ENCODE results near the gene AGPAT4. TPM values are rescaled to one million over a fixed set of nuclear protein-coding genes. Genes with fewer than 3 reads are reported as not detected.

AGPAT4 gene
- polyA plus RNA-seq, 3 donors = 6.4 to 15.8 (median 6.9) TPM

GRCh38 chr6:161204866-161205557, 68.8 kb downstream of the AGPAT4 start:
- Mint-ChIP-seq H3K36me3 (peaks cover 3 to 4% of the 10 kb centered on the region in 2 donors), H3K4me1 (peaks cover 20% of the 10 kb centered on the region), H3K27ac (no peak overlapping the region), H3K9me3 (peaks cover 0 to 11% (median 3%) of the 10 kb centered on the region in 7 donors), H3K4me3 (no peak overlapping the region), H3K27me3 (ENCODE audit: low read depth in 3 of 3) (no peaks in the 10 kb centered on the region)
- peaks cover 0 to 2% of the 10 kb centered on the region in 2 donors for H3K9me3 ChIP-seq (replicated peaks in 1 of 2; ENCODE audit: control insufficient read depth in 1 of 2, insufficient read depth in 1 of 2, low read length in 2 of 2)
- intact Hi-C loops (cut with micrococcal nuclease) = no loop called here
- no peak overlapping the region for H2AFZ ChIP-seq (ENCODE audit: insufficient read depth, low read depth, low read length, poor library complexity, severe bottlenecking)
- H3K4me2 ChIP-seq (replicated peaks; ENCODE audit: extremely low read depth, low read length, poor library complexity, severe bottlenecking) = no peak overlapping the region
- H3K36me3 ChIP-seq (replicated peaks in 1 of 2; ENCODE audit: control insufficient read depth in 1 of 2, insufficient read depth in 2 of 2, low read length in 2 of 2) = no peaks in the 10 kb centered on the region
- H3K27me3 ChIP-seq (ENCODE audit: control insufficient read depth in 2 of 2, insufficient read depth in 2 of 2, low read length in 2 of 2) = no peaks in the 10 kb centered on the region
- DNase-seq = no peak
- H3K9ac ChIP-seq (ENCODE audit: insufficient read depth, low read length, poor library complexity, severe bottlenecking) = no peak overlapping the region
- peaks cover 12 to 16% of the 10 kb centered on the region in 2 donors for H3K4me1 ChIP-seq (ENCODE audit: control insufficient read depth in 1 of 2, insufficient read depth in 2 of 2, low read length in 2 of 2)
- peaks cover 15% of the 10 kb centered on the region for H4K20me1 ChIP-seq (ENCODE audit: insufficient read depth, low read length)
- H3K79me2 ChIP-seq (ENCODE audit: insufficient read depth, low read length) = no peaks in the 10 kb centered on the region
- WGBS (ENCODE audit: insufficient coverage) = 85% methylated on average over 10 of the region's 11 CpGs
- TF ChIP-seq, protein P1, sequence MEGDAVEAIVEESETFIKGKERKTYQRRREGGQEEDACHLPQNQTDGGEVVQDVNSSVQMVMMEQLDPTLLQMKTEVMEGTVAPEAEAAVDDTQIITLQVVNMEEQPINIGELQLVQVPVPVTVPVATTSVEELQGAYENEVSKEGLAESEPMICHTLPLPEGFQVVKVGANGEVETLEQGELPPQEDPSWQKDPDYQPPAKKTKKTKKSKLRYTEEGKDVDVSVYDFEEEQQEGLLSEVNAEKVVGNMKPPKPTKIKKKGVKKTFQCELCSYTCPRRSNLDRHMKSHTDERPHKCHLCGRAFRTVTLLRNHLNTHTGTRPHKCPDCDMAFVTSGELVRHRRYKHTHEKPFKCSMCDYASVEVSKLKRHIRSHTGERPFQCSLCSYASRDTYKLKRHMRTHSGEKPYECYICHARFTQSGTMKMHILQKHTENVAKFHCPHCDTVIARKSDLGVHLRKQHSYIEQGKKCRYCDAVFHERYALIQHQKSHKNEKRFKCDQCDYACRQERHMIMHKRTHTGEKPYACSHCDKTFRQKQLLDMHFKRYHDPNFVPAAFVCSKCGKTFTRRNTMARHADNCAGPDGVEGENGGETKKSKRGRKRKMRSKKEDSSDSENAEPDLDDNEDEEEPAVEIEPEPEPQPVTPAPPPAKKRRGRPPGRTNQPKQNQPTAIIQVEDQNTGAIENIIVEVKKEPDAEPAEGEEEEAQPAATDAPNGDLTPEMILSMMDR (IDR thresholded peaks at IDR 0.05) = no peak
- H3K4me3 ChIP-seq (replicated peaks in 1 of 3; ENCODE audit: low read depth in 2 of 3, low read length in 3 of 3) = no peak overlapping the region
- no peak overlapping the region for H3K27ac ChIP-seq (ENCODE audit: low read depth in 1 of 2, low read length in 2 of 2)

DNA sequence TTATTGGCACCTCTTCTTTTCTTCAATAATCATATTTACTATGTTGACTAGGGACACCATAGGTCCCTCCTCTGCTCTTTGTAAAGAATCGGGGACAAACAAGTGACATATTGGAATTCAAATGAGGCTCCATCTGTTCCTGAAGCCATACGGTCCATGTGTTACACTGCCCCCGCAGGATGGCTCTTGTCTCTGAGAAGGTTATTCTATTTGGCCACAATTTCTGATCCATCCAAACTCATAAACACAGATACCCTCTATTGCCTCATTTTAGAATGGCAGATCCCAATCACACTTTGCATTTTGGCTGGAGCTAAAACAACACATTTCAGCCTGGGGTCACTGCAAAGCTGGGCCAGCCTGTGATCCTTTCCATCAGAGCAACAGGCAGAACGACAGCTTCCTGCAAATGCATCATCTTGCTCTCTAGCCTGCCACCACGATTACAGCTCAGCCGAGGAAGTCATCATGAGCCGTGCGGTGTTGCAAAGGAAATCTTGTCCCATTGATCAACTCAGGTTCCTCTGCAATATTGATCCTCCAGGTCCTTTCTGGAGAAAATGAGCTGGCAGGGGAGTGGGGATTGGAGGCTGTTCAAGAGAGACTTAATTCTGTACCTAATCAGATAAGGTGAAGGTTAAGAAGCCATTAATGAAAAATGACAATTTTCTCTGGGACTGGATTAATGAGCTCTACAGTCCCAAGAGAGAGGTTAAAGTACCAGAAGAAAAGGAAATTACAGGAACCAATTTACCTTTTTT, 73.1 kb downstream of the AGPAT4 start:
- Histone ChIP-seq H3K27ac (ENCODE audit: low read depth in 1 of 2, low read length in 2 of 2) (no peak overlapping the region), H3K4me2 (replicated peaks; ENCODE audit: extremely low read depth, low read length, poor library complexity, severe bottlenecking) (no peak overlapping the region), H4K20me1 (ENCODE audit: insufficient read depth, low read length) (peaks cover 19% of the 10 kb centered on the region), H3K79me2 (ENCODE audit: insufficient read depth, low read length) (no peaks in the 10 kb centered on the region), H3K27me3 (ENCODE audit: control insufficient read depth in 2 of 2, insufficient read depth in 2 of 2, low read length in 2 of 2) (no peaks in the 10 kb centered on the region), H3K4me1 (ENCODE audit: control insufficient read depth in 1 of 2, insufficient read depth in 2 of 2, low read length in 2 of 2) (peaks cover 40% of the 10 kb centered on the region in 2 donors), H3K4me3 (replicated peaks in 1 of 3; ENCODE audit: low read depth in 2 of 3, low read length in 3 of 3) (no peak overlapping the region), H3K36me3 (replicated peaks in 1 of 2; ENCODE audit: control insufficient read depth in 1 of 2, insufficient read depth in 2 of 2, low read length in 2 of 2) (no peaks in the 10 kb centered on the region), H3K9me3 (replicated peaks in 1 of 2; ENCODE audit: control insufficient read depth in 1 of 2, insufficient read depth in 1 of 2, low read length in 2 of 2) (no peaks in the 10 kb centered on the region), H3K9ac (ENCODE audit: insufficient read depth, low read length, poor library complexity, severe bottlenecking) (no peak overlapping the region), H2AFZ (ENCODE audit: insufficient read depth, low read depth, low read length, poor library complexity, severe bottlenecking) (no peak overlapping the region)
- DNase-seq = no peak
- intact Hi-C loops (cut with micrococcal nuclease) = no loop called here
- H3K27ac Mint-ChIP-seq = peak overlapping the region in 2 of 7 donors; percentile 21 to 29
- WGBS (ENCODE audit: insufficient coverage) = 25% methylated on average over 4 of the region's 8 CpGs
- H3K36me3 Mint-ChIP-seq = peaks cover 3 to 6% of the 10 kb centered on the region in 2 donors
- TF ChIP-seq, protein P1 (IDR thresholded peaks at IDR 0.05) = peak; percentile 19
- H3K27me3 Mint-ChIP-seq (ENCODE audit: low read depth in 3 of 3) = peaks cover 0 to 4% (median 3%) of the 10 kb centered on the region in 3 donors
- no peaks in the 10 kb centered on the region for H3K9me3 Mint-ChIP-seq
- H3K4me1 Mint-ChIP-seq = peaks cover 48% of the 10 kb centered on the region
- no peak overlapping the region for H3K4me3 Mint-ChIP-seq
